Nephron progenitor cell (in vitro differentiated cells): Measurements from ENCODE around the gene RAD1.

Source experiments
- DNase-seq: peaks from one replicate; pipeline ENCODE4 v3.0.0; 2021
- H3K27ac Mint-ChIP-seq: 2 replicates; pipeline ENCODE4 v1.8.0; 2021; ENCODE audit warnings: mild to moderate bottlenecking, moderate library complexity, mixed read lengths
- H3K27me3 Mint-ChIP-seq: 2 replicates; pipeline ENCODE4 v1.8.0; 2021; ENCODE audit warnings: mild to moderate bottlenecking, low read depth, mixed read lengths; ENCODE audit not compliant: poor library complexity
- H3K36me3 Mint-ChIP-seq: 2 replicates; pipeline ENCODE4 v1.8.0; 2021; ENCODE audit warnings: low read depth, mixed read lengths
- H3K4me1 Mint-ChIP-seq: 2 replicates; pipeline ENCODE4 v1.8.0; 2021; ENCODE audit warnings: mixed read lengths
- H3K4me3 Mint-ChIP-seq: 2 replicates; pipeline ENCODE4 v1.8.0; 2021; ENCODE audit warnings: mild to moderate bottlenecking, moderate library complexity, mixed read lengths
- H3K9me3 Mint-ChIP-seq: 2 replicates; pipeline ENCODE4 v1.8.0; 2021; ENCODE audit warnings: mild to moderate bottlenecking, moderate library complexity, mixed read lengths
- TF ChIP-seq, protein P1 (sequence below): fragments of 200-600 bp; sonication (generic); IDR thresholded peaks from 2 replicates; pipeline ENCODE4 v1.5.0; 2021; ENCODE audit warnings: antibody characterized with exemption

The RAD1 gene

GRCh38 chr5:34870382-34870781 is 44.9 kb downstream of the RAD1 start:
- no peak overlapping the region for H3K4me3 Mint-ChIP-seq
- peaks cover 15% of the 10 kb centered on the region for H3K36me3 Mint-ChIP-seq
- peaks cover 4% of the 10 kb centered on the region for H3K27me3 Mint-ChIP-seq
- DNase-seq, result no peak
- H3K4me1 Mint-ChIP-seq, result peaks cover 10% of the 10 kb centered on the region
- no peak overlapping the region for H3K27ac Mint-ChIP-seq
- peaks cover 14% of the 10 kb centered on the region for H3K9me3 Mint-ChIP-seq
- TF ChIP-seq, protein P1, sequence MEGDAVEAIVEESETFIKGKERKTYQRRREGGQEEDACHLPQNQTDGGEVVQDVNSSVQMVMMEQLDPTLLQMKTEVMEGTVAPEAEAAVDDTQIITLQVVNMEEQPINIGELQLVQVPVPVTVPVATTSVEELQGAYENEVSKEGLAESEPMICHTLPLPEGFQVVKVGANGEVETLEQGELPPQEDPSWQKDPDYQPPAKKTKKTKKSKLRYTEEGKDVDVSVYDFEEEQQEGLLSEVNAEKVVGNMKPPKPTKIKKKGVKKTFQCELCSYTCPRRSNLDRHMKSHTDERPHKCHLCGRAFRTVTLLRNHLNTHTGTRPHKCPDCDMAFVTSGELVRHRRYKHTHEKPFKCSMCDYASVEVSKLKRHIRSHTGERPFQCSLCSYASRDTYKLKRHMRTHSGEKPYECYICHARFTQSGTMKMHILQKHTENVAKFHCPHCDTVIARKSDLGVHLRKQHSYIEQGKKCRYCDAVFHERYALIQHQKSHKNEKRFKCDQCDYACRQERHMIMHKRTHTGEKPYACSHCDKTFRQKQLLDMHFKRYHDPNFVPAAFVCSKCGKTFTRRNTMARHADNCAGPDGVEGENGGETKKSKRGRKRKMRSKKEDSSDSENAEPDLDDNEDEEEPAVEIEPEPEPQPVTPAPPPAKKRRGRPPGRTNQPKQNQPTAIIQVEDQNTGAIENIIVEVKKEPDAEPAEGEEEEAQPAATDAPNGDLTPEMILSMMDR, result no peak

DNA sequence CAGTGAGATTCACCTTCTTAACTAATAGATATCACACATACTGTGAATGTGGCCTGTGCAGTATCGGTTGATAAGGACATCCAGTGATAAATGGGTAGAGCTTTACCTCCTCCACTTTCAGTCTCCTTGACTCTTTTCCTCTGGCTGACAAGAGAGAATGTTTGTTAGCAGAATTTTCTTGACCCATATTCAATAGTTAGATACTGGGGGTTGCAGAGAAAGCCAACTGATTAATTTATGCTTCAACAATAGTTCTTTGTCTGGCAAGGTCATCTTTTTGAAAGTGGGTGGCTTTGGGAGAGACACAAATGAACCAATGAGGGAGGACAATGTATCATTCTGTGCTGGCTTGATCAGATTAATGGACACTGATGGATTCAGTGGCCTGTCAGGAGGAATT is 46.0 kb downstream of the RAD1 start:
- DNase-seq, result no peak
- Mint-ChIP-seq H3K9me3 (peaks cover 7% of the 10 kb centered on the region), H3K27me3 (no peaks in the 10 kb centered on the region), H3K27ac (no peak overlapping the region), H3K36me3 (peaks cover 15% of the 10 kb centered on the region), H3K4me1 (peaks cover 10% of the 10 kb centered on the region), H3K4me3 (no peak overlapping the region)
- TF ChIP-seq, protein P1, result no peak

- Mint-ChIP-seq H3K27me3 (no peaks in the 10 kb centered on the region), H3K36me3 (peaks cover 15% of the 10 kb centered on the region), H3K4me3 (no peak overlapping the region), H3K27ac (no peak overlapping the region), H3K9me3 (peaks cover 7% of the 10 kb centered on the region), H3K4me1 (peaks cover 10% of the 10 kb centered on the region)
- no peak for DNase-seq
- TF ChIP-seq, protein P1, result no peak
These were observed 46.5 kb downstream of the RAD1 start for GRCh38 chr5:34868791-34869190.

DNA sequence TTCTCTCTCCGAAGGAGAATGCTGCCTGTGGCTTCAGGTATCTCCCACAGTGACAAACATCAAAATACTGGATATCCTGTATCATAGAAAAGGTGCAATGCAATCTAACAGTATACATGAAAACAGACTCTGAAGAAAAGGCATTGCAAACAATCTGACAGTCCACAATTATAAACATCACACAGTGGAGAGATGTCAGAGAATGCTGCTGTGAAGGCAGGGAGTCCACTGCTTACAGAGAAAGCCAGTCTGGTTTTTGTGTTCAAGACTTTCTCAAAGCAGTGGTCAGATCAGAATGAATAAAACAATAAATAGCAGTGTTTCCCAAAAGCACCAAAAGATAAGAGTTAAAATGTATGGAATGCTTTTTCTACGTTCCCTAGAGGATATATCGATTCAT is 47.6 kb downstream of the RAD1 start:
- TF ChIP-seq, protein P1, result no peak
- Mint-ChIP-seq H3K27ac (no peak overlapping the region), H3K4me1 (peaks cover 10% of the 10 kb centered on the region), H3K4me3 (no peak overlapping the region), H3K27me3 (peaks cover 3% of the 10 kb centered on the region), H3K9me3 (peaks cover 7% of the 10 kb centered on the region), H3K36me3 (peaks cover 15% of the 10 kb centered on the region)
- DNase-seq, result no peak

DNA sequence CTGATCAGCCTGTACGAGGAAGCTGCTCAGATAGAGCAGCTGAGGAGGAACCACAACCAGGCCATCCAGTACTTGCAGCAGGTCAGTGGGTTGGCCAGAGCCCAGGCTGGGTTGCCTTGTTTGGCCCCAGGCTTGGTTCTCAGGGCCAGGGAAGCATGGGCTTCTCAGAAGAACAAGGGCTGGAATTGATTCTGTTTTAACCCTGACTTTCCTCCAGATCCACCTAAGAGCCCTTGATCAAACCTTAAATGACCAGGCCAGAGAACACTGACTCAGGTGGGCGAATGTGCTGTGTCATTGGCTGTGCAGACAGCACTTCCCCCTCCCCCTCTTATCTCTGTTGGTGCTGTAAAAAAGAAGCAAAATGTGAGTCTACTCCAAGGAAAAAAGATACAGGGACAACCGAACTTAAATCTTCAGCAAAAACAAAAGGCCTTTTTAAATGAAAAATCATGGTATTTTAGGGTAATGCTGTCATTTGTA is 48.3 kb downstream of the RAD1 start:
- Mint-ChIP-seq H3K4me3 (no peak overlapping the region), H3K36me3 (peaks cover 15% of the 10 kb centered on the region), H3K4me1 (peaks cover 10% of the 10 kb centered on the region), H3K9me3 (peaks cover 7% of the 10 kb centered on the region), H3K27me3 (peaks cover 3% of the 10 kb centered on the region), H3K27ac (no peak overlapping the region)
- TF ChIP-seq, protein P1, result no peak
- DNase-seq, result no peak

DNA sequence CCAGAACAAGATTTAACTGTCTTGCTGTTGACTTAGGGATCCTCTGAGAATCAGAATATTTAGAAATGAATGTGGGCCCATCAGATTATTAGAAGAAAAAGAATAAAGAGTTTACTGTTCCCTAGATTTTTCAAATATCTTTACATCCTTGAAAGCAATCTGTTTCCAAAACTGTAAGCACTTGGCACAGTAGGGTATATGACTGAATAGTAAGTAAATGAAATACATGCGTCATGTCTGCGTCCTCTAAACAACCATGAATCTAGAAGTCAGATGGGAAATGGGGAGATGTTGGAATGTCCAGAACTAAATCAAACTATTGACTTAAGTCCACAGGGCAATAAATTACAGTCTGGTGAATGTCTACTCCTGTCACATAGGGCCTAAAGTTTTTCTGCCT is 50.2 kb downstream of the RAD1 start:
- Mint-ChIP-seq H3K27me3 (peaks cover 7% of the 10 kb centered on the region), H3K27ac (no peak overlapping the region), H3K4me3 (no peak overlapping the region), H3K9me3 (no peaks in the 10 kb centered on the region), H3K4me1 (peaks cover 13% of the 10 kb centered on the region), H3K36me3 (peaks cover 7% of the 10 kb centered on the region)
- TF ChIP-seq, protein P1, result no peak
- DNase-seq, result no peak
